ENCODE results near the gene RGS6.

RGS6 gene

GRCh38 chr14:72196237-72197015 is 264.2 kb downstream of the RGS6 start:
- DNase-seq (ENCODE audit: insufficient read length, low spot score) (no peak), FAIRE-seq (no peak)
- no peak for TF ChIP-seq POLR2A (IDR thresholded peaks at IDR 0.05; ENCODE audit: low read depth, low read length)

GRCh38 chr14:72201645-72202044 is 269.4 kb downstream of the RGS6 start:
- no peak for TF ChIP-seq POLR2A (IDR thresholded peaks at IDR 0.05; ENCODE audit: low read depth, low read length)
- no peak for FAIRE-seq

GRCh38 chr14:72213424-72213823 is 281.2 kb downstream of the RGS6 start:
- no peak for FAIRE-seq
- no peak for DNase-seq (ENCODE audit: insufficient read length, low spot score)
- TF ChIP-seq POLR2A (IDR thresholded peaks at IDR 0.05; ENCODE audit: low read depth, low read length), result no peak

More at GRCh38 chr14:72201645-72202044, 269.4 kb downstream of the RGS6 start:
- no peak for DNase-seq (ENCODE audit: insufficient read length, low spot score)

GRCh38 chr14:72215080-72215479 is 282.9 kb downstream of the RGS6 start:
- TF ChIP-seq POLR2A (IDR thresholded peaks at IDR 0.05; ENCODE audit: low read depth, low read length), result no peak
- FAIRE-seq (no peak), DNase-seq (ENCODE audit: insufficient read length, low spot score) (no peak)

GRCh38 chr14:72217135-72217534 is 284.9 kb downstream of the RGS6 start:
- no peak for TF ChIP-seq POLR2A (IDR thresholded peaks at IDR 0.05; ENCODE audit: low read depth, low read length)
- DNase-seq (ENCODE audit: insufficient read length, low spot score) (no peak), FAIRE-seq (no peak)

- TF ChIP-seq POLR2A (IDR thresholded peaks at IDR 0.05; ENCODE audit: low read depth, low read length), result no peak
- FAIRE-seq, result no peak
- DNase-seq (ENCODE audit: insufficient read length, low spot score), result no peak
Observed at GRCh38 chr14:72222046-72222445, 289.8 kb downstream of the RGS6 start.

- DNase-seq (ENCODE audit: insufficient read length, low spot score), result no peak
- no peak for TF ChIP-seq POLR2A (IDR thresholded peaks at IDR 0.05; ENCODE audit: low read depth, low read length)
- FAIRE-seq, result no peak
Observed at GRCh38 chr14:72236629-72237028, 304.4 kb downstream of the RGS6 start.

GRCh38 chr14:72237722-72238666 is 305.8 kb downstream of the RGS6 start:
- FAIRE-seq (no peak), DNase-seq (ENCODE audit: insufficient read length, low spot score) (no peak)
- no peak for TF ChIP-seq POLR2A (IDR thresholded peaks at IDR 0.05; ENCODE audit: low read depth, low read length)

- TF ChIP-seq POLR2A (IDR thresholded peaks at IDR 0.05; ENCODE audit: low read depth, low read length), result no peak
- DNase-seq (ENCODE audit: insufficient read length, low spot score) (no peak), FAIRE-seq (no peak)
Observed at GRCh38 chr14:72243309-72244293, 311.4 kb downstream of the RGS6 start.

- FAIRE-seq, result no peak
- no peak for DNase-seq (ENCODE audit: insufficient read length, low spot score)
- TF ChIP-seq POLR2A (IDR thresholded peaks at IDR 0.05; ENCODE audit: low read depth, low read length), result no peak
Observed at GRCh38 chr14:72247896-72248465, 315.8 kb downstream of the RGS6 start.

- no peak for TF ChIP-seq POLR2A (IDR thresholded peaks at IDR 0.05; ENCODE audit: low read depth, low read length)
- DNase-seq (ENCODE audit: insufficient read length, low spot score), result no peak
- FAIRE-seq, result no peak
Observed at GRCh38 chr14:72253503-72253902, 321.3 kb downstream of the RGS6 start.

GRCh38 chr14:72254202-72254936 is 322.1 kb downstream of the RGS6 start:
- no peak for FAIRE-seq
- no peak for TF ChIP-seq POLR2A (IDR thresholded peaks at IDR 0.05; ENCODE audit: low read depth, low read length)
- no peak for DNase-seq (ENCODE audit: insufficient read length, low spot score)
